Liver (tissue), 9 donors: Measurements from ENCODE around the gene ORC4. TPM values are rescaled to one million over a fixed set of nuclear protein-coding genes. Genes with fewer than 3 reads are reported as not detected.

ENCODE experiments used
- DNase-seq: peaks from one replicate; pipeline ENCODE4 v3.0.0-alpha.2; 2017; ENCODE audit warnings: low spot score
- H3K27ac ChIP-seq, 2 donors: one replicate each; pipeline ENCODE4 v1.7.0; 2013; ENCODE audit warnings: inconsistent platforms in 2 of 2, low read length in 2 of 2, control low read depth in 1 of 2, low read depth in 1 of 2, mild to moderate bottlenecking in 1 of 2
- H3K27me3 ChIP-seq, 4 donors: one replicate each; pipeline versions ENCODE4 v1.6.1 to v1.7.0; 2013; ENCODE audit warnings: low read length in 3 of 4, inconsistent platforms in 1 of 4, mild to moderate bottlenecking in 1 of 4, moderate library complexity in 1 of 4; ENCODE audit not compliant: control insufficient read depth in 4 of 4, insufficient read depth in 4 of 4
- H3K36me3 ChIP-seq, 4 donors: one replicate each; pipeline versions ENCODE4 v1.6.1 to v1.7.0; 2013; ENCODE audit warnings: low read length in 3 of 4, mild to moderate bottlenecking in 3 of 4, low read depth in 1 of 4, moderate library complexity in 1 of 4; ENCODE audit not compliant: control insufficient read depth in 4 of 4, insufficient read depth in 3 of 4
- H3K4me1 ChIP-seq, 4 donors: one replicate each; pipeline versions ENCODE4 v1.6.1 to v1.7.0; 2013; ENCODE audit warnings: low read length in 3 of 4, mild to moderate bottlenecking in 3 of 4, moderate library complexity in 1 of 4; ENCODE audit not compliant: control insufficient read depth in 4 of 4, insufficient read depth in 4 of 4
- H3K4me3 ChIP-seq, 3 donors: one replicate each; pipeline versions ENCODE4 v1.6.1 to v1.7.0; 2013; ENCODE audit warnings: low read length in 3 of 3, control low read depth in 1 of 3, low read depth in 1 of 3, mild to moderate bottlenecking in 1 of 3
- H3K9ac ChIP-seq, 2 donors: one replicate each; pipeline ENCODE4 v1.7.0; 2013; ENCODE audit warnings: low read length in 2 of 2, mild to moderate bottlenecking in 2 of 2, moderate library complexity in 2 of 2, control low read depth in 1 of 2, low read depth in 1 of 2
- H3K9me3 ChIP-seq, 4 donors: one replicate each; pipeline versions ENCODE4 v1.6.1 to v1.7.0; 2013; ENCODE audit warnings: low read length in 3 of 4; ENCODE audit not compliant: control insufficient read depth in 4 of 4
- ATF3 ChIP-seq: IDR thresholded peaks from 2 replicates; pipeline ENCODE4 v1.6.1; 2016; ENCODE audit warnings: antibody characterized with exemption
- EGR1 ChIP-seq, 2 donors: IDR thresholded peaks; 2 replicates each; pipeline ENCODE4 v1.6.1; 2016 to 2018; ENCODE audit warnings: antibody characterized with exemption in 2 of 2, low read depth in 2 of 2
- FOXA1 ChIP-seq: IDR thresholded peaks from 2 replicates; pipeline ENCODE4 v1.6.1; 2016; ENCODE audit warnings: antibody characterized with exemption
- FOXA2 ChIP-seq: IDR thresholded peaks from 2 replicates; pipeline ENCODE4 v1.6.1; 2016; ENCODE audit warnings: antibody characterized with exemption
- GABPA ChIP-seq, 2 donors: IDR thresholded peaks in 1 of 2; conservative IDR thresholded peaks in 1 of 2; 2 replicates each; pipeline ENCODE4 v1.6.1; 2016; ENCODE audit warnings: antibody characterized with exemption in 2 of 2, mild to moderate bottlenecking in 1 of 2, moderate library complexity in 1 of 2
- HNF4A ChIP-seq, 2 donors: conservative IDR thresholded peaks; 2 replicates each; pipeline ENCODE4 v1.6.1; 2016; ENCODE audit warnings: antibody characterized with exemption in 2 of 2, mild to moderate bottlenecking in 2 of 2
- HNF4G ChIP-seq: IDR thresholded peaks from 2 replicates; pipeline ENCODE4 v1.6.1; 2016; ENCODE audit warnings: antibody characterized with exemption
- JUND ChIP-seq, 2 donors: IDR thresholded peaks; 2 replicates each; pipeline ENCODE4 v1.6.1; 2016; ENCODE audit warnings: antibody characterized with exemption in 2 of 2
- MAX ChIP-seq: IDR thresholded peaks from 2 replicates; pipeline ENCODE4 v1.6.1; 2016; ENCODE audit warnings: antibody characterized with exemption
- NR2F2 ChIP-seq: IDR thresholded peaks from 2 replicates; pipeline ENCODE4 v1.6.1; 2016; ENCODE audit warnings: antibody characterized with exemption
- RAD21 ChIP-seq, 2 donors: IDR thresholded peaks; 2 replicates each; pipeline ENCODE4 v1.6.1; 2016; ENCODE audit warnings: antibody characterized with exemption in 2 of 2, mild to moderate bottlenecking in 2 of 2
- RXRA ChIP-seq, 2 donors: IDR thresholded peaks; 2 replicates each; pipeline ENCODE4 v1.6.1; 2017 to 2018; ENCODE audit warnings: antibody characterized with exemption in 2 of 2, mild to moderate bottlenecking in 1 of 2
- SP1 ChIP-seq: IDR thresholded peaks from 2 replicates; pipeline ENCODE4 v1.6.1; 2018; ENCODE audit warnings: antibody characterized with exemption, mild to moderate bottlenecking
- TAF1 ChIP-seq: conservative IDR thresholded peaks from 2 replicates; pipeline ENCODE4 v1.6.1; 2016; ENCODE audit warnings: antibody characterized with exemption, mild to moderate bottlenecking
- YY1 ChIP-seq: IDR thresholded peaks from 2 replicates; pipeline ENCODE4 v1.6.1; 2016; ENCODE audit warnings: antibody characterized with exemption, mild to moderate bottlenecking
- WGBS: extraction: QIAGEN DNeasy Blood & Tissue Kit; methylation state at CpG from one replicate; pipeline ENCODE4 v1.1.7; 2013; 5-methylcytosine and 5-hydroxymethylcytosine counted together
- polyA plus RNA-seq, 2 donors: library from polyadenylated mRNA; stranded (reverse) in 1 of 2; unstranded in 1 of 2; fragments of 200-250 nt in 1 of 2; fragments of >200 nt in 1 of 2; fragmentation: Nextera tagmentation in 1 of 2; extraction: Ambion mirVana in 1 of 2; gene quantifications; one replicate each; pipeline versions ENCODE4 v1.2.1 to v1.2.3, GENCODE V29; 2013 to 2015
- total RNA-seq, 2 donors: library from RNA; depleted of rRNA; stranded (reverse); fragments of >200 nt; gene quantifications; one replicate each; pipeline ENCODE4 v1.2.3, GENCODE V29; 2014
- TF ChIP-seq, protein P1 (sequence below): IDR thresholded peaks from 2 replicates; pipeline ENCODE4 v1.6.1; 2016; ENCODE audit warnings: antibody characterized with exemption
- TF ChIP-seq, protein P2 (sequence below): IDR thresholded peaks from 2 replicates; pipeline ENCODE4 v1.6.1; 2016; ENCODE audit warnings: antibody characterized with exemption, mild to moderate bottlenecking
- TF ChIP-seq, protein P3 (sequence below): fragments of 150-350 bp; IDR thresholded peaks from 2 replicates; pipeline ENCODE4 v1.5.1; 2017; ENCODE audit warnings: improper control_type of control experiment, low read depth, low read length; ENCODE audit not compliant: missing input control
- donor health status: healthy.
- donor health status: healthy.
- donor health status: healthy.
- donor health status: healthy.
- donor health status: healthy.

ORC4 gene
- total and polyA plus RNA-seq, 4 donors, result 9.7 to 50.2 (median 23.3) TPM

GRCh38 chr2:148063633-148064032 lies 43.1 kb upstream of the ORC4 start:
- Histone ChIP-seq H3K9ac (no peak overlapping the region), H3K36me3 (no peaks in the 10 kb centered on the region), H3K27ac (no peak overlapping the region), H3K4me3 (no peak overlapping the region), H3K4me1 (peaks cover 0 to 12% (median 0%) of the 10 kb centered on the region in 4 donors), H3K27me3 (no peaks in the 10 kb centered on the region), H3K9me3 (no peaks in the 10 kb centered on the region)
- WGBS, result 31% methylated on average over 2 of the region's 2 CpGs
- TF ChIP-seq NR2F2 (peak; percentile 28), RAD21 (IDR thresholded peaks at IDR 0.05) (no peak), JUND (IDR thresholded peaks at IDR 0.05) (no peak), MAX (no peak), FOXA1 (no peak), EGR1 (IDR thresholded peaks at IDR 0.05; ENCODE audit: low read depth in 2 of 2) (no peak), YY1 (peak; percentile 10), RXRA (IDR thresholded peaks at IDR 0.05) (no peak), HNF4G (peak; percentile 28), TAF1 (no peak), HNF4A (conservative IDR thresholded peaks at IDR 0.05) (peak; percentile 63 to 73), FOXA2 (no peak), GABPA (IDR thresholded peaks at IDR 0.05 in 1 of 2, conservative IDR thresholded peaks at IDR 0.05 in 1 of 2) (no peak), SP1 (no peak), ATF3 (no peak)
- TF ChIP-seq, protein P1, sequence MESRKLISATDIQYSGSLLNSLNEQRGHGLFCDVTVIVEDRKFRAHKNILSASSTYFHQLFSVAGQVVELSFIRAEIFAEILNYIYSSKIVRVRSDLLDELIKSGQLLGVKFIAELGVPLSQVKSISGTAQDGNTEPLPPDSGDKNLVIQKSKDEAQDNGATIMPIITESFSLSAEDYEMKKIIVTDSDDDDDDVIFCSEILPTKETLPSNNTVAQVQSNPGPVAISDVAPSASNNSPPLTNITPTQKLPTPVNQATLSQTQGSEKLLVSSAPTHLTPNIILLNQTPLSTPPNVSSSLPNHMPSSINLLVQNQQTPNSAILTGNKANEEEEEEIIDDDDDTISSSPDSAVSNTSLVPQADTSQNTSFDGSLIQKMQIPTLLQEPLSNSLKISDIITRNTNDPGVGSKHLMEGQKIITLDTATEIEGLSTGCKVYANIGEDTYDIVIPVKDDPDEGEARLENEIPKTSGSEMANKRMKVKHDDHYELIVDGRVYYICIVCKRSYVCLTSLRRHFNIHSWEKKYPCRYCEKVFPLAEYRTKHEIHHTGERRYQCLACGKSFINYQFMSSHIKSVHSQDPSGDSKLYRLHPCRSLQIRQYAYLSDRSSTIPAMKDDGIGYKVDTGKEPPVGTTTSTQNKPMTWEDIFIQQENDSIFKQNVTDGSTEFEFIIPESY, result no peak
- TF ChIP-seq, protein P2, sequence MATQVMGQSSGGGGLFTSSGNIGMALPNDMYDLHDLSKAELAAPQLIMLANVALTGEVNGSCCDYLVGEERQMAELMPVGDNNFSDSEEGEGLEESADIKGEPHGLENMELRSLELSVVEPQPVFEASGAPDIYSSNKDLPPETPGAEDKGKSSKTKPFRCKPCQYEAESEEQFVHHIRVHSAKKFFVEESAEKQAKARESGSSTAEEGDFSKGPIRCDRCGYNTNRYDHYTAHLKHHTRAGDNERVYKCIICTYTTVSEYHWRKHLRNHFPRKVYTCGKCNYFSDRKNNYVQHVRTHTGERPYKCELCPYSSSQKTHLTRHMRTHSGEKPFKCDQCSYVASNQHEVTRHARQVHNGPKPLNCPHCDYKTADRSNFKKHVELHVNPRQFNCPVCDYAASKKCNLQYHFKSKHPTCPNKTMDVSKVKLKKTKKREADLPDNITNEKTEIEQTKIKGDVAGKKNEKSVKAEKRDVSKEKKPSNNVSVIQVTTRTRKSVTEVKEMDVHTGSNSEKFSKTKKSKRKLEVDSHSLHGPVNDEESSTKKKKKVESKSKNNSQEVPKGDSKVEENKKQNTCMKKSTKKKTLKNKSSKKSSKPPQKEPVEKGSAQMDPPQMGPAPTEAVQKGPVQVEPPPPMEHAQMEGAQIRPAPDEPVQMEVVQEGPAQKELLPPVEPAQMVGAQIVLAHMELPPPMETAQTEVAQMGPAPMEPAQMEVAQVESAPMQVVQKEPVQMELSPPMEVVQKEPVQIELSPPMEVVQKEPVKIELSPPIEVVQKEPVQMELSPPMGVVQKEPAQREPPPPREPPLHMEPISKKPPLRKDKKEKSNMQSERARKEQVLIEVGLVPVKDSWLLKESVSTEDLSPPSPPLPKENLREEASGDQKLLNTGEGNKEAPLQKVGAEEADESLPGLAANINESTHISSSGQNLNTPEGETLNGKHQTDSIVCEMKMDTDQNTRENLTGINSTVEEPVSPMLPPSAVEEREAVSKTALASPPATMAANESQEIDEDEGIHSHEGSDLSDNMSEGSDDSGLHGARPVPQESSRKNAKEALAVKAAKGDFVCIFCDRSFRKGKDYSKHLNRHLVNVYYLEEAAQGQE, result no peak
- TF ChIP-seq, protein P3, sequence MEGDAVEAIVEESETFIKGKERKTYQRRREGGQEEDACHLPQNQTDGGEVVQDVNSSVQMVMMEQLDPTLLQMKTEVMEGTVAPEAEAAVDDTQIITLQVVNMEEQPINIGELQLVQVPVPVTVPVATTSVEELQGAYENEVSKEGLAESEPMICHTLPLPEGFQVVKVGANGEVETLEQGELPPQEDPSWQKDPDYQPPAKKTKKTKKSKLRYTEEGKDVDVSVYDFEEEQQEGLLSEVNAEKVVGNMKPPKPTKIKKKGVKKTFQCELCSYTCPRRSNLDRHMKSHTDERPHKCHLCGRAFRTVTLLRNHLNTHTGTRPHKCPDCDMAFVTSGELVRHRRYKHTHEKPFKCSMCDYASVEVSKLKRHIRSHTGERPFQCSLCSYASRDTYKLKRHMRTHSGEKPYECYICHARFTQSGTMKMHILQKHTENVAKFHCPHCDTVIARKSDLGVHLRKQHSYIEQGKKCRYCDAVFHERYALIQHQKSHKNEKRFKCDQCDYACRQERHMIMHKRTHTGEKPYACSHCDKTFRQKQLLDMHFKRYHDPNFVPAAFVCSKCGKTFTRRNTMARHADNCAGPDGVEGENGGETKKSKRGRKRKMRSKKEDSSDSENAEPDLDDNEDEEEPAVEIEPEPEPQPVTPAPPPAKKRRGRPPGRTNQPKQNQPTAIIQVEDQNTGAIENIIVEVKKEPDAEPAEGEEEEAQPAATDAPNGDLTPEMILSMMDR, result no peak
- DNase-seq, result no peak
